ENCODE data around the gene DNAH2.
A peak's percentile ranks its signal among the peaks of the same experiment; 100 is the strongest.

DNAH2 gene

DNA sequence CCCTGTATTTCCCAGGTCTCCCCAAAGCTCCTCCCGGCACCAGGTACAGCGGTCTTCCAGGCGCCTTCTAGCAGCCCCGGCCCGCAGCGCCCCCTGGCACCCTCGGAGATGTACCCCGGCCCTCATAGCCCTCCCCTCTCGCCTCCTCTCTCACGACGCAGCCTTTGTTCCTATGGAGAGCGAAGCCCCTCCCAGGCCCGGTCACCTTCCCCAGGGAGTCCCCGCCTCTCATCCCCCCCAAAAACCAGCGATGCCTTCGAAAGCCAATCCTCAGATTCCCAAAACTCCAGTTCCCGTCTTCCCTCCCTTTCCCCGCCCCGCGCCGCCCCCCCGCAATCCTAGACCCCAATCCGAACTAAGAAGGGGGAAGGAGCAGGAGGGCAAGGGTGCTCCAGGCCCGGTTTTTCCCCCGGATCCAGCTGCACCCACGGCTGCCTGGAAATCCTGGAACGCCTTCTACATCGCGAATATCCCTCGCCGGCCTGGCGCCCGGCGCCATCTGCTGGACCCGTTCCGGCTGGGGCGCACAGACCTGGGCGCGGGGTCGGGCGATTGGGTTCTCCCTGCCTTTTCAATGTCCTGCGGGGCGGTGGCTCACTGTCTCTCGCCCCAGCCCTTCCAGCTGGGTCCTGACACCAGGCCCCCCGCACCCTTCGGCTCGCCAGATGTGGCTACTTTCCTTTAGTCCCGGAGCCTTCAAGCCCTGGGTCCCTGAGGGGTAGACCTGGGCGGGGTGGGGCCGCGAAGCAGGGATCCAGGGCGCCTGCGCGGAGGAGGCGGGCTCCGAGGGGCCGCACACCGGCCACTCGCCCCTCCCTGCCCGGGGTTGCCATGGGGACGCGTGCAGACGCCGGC, at the start of gene DNAH2:
Gene DNAH2, plus strand, starts transcription at position 844 of the 855 bp plus-strand sequence. CDS start 1,991 bp downstream, outside the sequence.
- peak; percentile 48 to 70 for DNase-seq

DNA sequence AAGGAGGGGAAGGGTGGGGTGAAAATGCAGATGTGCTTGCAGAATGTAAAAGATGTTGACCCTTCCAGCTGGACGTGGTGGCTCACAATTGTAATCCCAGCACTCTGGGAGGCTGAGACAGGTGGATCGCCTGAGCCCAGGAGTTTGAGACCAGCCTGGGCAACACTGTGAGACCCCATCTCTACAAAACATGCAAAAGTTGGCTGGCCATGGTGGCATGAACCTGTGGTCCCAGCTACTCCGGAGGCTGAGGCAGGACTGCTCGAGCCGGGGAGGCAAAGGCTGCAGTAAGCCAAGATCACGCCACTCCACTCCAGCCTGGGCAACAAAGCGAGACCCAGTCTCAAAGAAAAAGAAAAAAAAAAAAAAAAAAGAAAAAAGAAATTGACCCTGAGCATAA, 49.1 kb upstream of the DNAH2 start:
- no peak for DNase-seq

GRCh38 chr17:7673239-7673638, 44.3 kb upstream of the DNAH2 start:
- peak; percentile 61 to 71 for DNase-seq

DNA sequence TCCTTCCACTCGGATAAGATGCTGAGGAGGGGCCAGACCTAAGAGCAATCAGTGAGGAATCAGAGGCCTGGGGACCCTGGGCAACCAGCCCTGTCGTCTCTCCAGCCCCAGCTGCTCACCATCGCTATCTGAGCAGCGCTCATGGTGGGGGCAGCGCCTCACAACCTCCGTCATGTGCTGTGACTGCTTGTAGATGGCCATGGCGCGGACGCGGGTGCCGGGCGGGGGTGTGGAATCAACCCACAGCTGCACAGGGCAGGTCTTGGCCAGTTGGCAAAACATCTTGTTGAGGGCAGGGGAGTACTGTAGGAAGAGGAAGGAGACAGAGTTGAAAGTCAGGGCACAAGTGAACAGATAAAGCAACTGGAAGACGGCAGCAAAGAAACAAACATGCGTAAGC, 42.6 kb upstream of the DNAH2 start:
- DNase-seq, result no peak

GRCh38 chr17:7676533-7676932, 41.0 kb upstream of the DNAH2 start:
- DNase-seq, result no peak

DNA sequence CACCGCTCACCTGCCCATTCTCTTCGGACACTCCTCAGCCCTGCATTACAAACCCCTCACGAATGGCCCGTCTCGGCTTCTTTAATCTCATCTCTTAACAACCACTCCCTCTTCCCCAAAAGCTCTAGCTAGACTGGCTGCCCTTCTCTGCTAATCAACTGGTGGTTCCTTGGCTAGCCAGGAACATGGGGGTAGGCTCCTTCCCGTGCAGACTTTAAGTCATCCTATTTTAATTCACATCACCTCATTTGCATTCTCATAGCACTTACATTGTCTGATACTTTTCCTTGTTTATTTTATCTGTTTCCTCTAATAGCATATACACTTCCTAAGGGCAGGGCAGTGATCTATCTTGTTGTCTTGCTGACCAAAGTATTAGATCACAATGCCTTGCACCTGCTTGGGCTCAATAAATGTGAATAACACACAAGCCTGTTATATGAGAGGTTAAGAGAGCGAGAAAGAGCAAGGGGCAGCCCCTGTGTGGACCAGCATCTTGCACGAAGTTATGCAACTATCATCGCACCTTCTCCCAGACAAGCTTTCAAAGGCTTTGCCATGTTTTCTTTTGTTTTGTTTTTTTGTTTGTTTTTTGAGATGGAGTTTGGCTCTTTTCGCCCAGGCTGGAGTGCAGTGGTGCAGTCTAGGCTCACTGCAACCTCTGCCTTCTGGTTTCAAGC, 40.0 kb upstream of the DNAH2 start:
- DNase-seq, result no peak

GRCh38 chr17:7684851-7685532, 32.6 kb upstream of the DNAH2 start:
- DNase-seq, result no peak

DNA sequence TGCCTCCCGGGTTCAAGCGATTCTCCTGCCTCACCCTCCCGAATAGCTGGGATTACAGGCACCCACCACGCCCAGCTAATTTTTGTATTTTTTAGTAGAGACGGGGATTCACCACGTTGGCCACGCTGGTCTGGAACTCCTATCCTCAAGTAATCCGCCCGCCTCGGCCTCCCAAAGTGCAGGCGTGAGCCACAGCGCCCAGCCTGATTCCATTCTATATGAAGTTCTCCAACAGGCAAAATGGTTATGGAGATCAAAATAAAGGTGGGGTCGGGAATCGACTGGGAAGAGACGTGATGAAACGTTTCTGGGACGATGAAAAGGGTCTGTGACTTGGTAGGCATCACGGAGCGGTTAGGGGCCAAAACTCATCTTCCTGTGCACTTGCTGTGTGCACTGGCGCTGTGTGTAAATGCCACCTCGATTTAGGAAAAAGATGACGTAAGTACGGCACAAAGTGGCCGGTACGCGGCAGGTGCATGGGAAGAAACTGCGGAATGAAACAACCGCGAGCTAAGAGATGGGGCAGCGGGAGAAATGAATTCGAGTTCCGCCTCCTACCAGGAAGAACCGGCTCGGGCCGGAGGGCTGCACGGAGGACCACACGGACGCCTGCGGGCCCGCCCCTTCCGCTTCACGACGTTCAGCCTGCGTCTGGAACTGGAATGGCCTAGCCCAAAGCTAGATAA, 31.9 kb upstream of the DNAH2 start:
- DNase-seq, result peak; percentile 89 to 90

DNA sequence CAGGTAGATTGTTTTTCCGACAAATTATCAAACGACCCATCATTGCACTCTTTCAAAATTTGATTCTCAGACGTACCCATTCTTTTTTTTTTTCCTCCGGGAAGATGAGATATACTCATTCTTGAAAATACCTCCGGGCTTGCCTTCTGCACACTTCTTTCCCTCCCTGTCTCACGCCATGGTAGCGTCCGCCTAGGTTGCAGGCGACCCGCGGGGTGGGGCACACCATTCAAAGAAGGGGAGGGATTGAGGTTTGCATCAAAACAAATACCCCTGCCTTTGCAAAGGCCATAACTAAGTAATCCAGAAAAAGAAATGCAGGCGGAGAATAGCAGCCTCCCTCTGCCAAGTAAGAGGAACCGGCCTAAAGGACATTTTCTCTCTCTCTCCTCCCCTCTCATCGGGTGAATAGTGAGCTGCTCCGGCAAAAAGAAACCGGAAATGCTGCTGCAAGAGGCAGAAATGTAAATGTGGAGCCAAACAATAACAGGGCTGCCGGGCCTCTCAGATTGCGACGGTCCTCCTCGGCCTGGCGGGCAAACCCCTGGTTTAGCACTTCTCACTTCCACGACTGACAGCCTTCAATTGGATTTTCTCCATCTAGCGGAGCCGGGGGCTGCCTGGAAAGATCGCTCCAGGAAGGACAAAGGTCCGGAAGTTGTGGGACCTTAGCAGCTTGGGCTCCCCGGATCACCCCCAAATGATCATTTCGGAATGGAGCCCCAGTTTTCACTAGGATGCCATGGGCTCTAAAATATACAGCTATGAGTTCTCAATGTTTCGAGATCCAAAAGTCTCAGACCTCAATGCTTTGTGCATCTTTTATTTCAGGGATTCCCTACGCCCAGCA, 31.1 kb upstream of the DNAH2 start:
- peak; percentile 79 to 83 for DNase-seq

DNA sequence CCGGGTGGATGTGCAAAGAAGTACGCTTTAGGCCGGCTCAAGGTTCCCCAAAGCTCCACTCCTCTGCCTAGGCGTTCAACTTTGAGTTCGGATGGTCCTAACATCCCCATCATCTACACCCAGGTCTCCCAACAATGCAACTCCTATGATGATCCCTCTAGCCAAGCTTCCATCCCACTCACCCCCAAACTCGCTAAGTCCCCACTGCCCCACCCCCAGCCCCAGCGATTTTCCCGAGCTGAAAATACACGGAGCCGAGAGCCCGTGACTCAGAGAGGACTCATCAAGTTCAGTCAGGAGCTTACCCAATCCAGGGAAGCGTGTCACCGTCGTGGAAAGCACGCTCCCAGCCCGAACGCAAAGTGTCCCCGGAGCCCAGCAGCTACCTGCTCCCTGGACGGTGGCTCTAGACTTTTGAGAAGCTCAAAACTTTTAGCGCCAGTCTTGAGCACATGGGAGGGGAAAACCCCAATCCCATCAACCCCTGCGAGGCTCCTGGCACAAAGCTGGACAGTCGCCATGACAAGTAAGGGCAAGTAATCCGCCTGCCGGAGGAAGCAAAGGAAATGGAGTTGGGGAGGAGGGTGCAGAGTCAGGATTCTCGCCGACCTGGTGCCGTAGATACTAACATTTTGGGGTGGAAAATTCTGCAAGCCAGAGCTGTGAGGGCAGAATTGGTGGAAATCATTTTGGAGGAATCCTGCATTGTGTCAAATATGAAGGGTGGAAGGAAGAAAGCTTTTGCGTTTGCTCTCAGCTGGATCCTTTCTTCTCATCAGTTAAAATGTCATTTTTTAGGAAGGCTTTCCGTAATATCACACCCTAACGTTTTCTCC, 30.3 kb upstream of the DNAH2 start, which contains the start of gene TP53:
Gene TP53, minus strand, starts transcription at position 419 of the 836 bp plus-strand sequence. CDS start 10,896 bp downstream, outside the sequence.
- peak; percentile 82 to 90 for DNase-seq

- peak; percentile 95 to 97 for DNase-seq
Measured at GRCh38 chr17:7687908-7688807, 29.4 kb upstream of the DNAH2 start, which contains the start of gene WRAP53. WRAP53 (plus strand) TSS chr17:7688477; CDS start chr17:7688649, 172 bp downstream.

- DNase-seq, result no peak
Measured at GRCh38 chr17:7688808-7689316, 28.7 kb upstream of the DNAH2 start.

DNA sequence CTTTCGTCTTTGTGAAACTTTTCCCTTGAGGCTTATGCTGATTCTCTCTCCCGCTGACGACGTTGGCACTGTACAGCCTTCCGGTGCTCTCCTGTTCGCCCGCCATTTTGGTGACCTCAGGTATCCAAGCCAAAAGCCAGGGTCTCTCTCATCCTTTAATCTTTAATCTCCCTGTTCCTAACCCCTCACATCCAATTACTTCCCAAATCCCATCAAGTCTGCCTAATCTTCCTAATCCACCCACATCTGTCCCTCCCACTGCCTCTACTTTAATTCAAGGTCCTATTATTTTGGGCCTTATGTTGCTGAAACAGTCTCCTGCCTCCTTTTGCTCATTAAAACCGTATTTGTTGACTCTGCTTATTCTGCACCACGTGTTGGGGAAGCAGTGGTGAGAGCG, 22.0 kb upstream of the DNAH2 start:
- no peak for DNase-seq

DNA sequence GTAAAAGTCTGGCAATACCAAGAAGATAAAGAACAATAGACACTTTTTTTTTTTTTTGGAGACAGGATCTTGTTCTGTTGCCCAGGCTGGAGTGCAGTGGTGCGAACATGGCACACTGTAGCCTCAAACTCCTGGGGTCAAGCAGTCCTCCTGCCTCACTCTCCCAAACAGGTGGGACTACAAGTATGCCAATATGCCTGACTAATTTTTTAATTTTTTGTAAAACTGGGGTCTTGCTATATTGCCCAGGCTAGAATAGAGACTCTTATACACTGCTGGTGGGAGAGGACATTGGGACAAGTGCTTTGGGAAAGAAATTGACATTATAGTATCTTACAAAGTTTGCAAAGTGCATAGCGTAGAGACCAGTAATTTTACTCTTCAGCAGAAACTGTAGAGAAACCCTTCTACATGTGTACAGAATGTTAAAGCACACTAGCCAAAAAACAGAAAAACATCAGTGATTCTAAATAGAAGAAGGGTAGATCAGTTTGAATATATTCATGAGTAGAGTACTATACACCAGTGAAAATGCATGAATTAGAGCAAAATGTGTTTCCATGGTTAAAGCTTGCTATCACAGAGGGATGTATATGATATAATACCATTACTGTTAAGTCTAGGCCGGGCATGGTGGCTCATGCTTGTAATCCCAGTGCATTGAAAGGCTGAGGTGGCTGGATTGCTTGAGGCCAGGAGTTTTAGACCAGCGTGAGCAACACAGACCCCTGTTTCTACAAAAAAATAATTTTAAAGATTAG, 19.5 kb upstream of the DNAH2 start:
- DNase-seq, result no peak

DNA sequence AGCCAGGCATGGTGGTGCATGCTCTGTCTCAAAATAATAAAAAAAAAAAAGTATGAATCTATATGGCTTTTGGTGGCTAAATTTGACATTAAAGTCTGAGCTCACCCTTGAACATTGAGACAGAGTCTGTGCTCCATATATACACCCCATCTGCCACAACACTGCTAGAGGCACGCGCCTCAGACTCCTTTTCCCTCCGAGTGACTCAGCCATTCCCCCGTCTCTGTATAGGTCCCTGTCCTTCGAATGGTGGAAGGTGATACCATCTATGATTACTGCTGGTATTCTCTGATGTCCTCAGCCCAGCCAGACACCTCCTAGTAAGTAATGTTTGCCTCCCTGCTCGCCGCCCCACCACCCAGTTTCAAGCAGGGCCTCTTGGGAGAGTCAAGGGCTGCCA, 17.0 kb upstream of the DNAH2 start:
- no peak for DNase-seq

GRCh38 chr17:7701681-7702080, 15.9 kb upstream of the DNAH2 start:
- DNase-seq, result no peak

DNA sequence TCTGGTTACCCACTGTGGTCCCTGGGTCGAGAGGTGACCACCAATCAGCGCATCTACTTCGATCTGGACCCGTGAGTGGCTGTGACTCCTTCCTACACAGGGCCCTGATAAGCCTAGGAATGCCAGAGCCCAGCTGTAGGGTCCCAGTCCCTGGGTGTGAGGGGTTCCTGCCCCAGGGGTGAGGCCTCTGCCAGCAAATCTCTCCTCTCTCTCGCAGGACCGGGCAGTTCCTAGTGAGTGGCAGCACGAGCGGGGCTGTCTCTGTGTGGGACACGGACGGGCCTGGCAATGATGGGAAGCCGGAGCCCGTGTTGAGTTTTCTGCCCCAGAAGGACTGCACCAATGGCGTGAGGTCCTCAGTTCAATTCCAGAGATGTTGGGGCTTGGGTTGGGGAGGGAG, 14.8 kb upstream of the DNAH2 start:
- DNase-seq, result no peak

- no peak for DNase-seq
Measured at GRCh38 chr17:7703584-7704479, 13.7 kb upstream of the DNAH2 start.
